C4-2B (cell line): ENCODE measurements around the gene TRIM67.

Experiments used
- CTCF ChIP-seq: fragments of 450-650 bp; conservative IDR thresholded peaks from 2 replicates; pipeline ENCODE4 v1.5.1; 2017; ENCODE audit warnings: mild to moderate bottlenecking
- ZFX ChIP-seq: fragments of 450-650 bp; IDR thresholded peaks from 2 replicates; pipeline ENCODE4 v1.6.1; 2017

DNA sequence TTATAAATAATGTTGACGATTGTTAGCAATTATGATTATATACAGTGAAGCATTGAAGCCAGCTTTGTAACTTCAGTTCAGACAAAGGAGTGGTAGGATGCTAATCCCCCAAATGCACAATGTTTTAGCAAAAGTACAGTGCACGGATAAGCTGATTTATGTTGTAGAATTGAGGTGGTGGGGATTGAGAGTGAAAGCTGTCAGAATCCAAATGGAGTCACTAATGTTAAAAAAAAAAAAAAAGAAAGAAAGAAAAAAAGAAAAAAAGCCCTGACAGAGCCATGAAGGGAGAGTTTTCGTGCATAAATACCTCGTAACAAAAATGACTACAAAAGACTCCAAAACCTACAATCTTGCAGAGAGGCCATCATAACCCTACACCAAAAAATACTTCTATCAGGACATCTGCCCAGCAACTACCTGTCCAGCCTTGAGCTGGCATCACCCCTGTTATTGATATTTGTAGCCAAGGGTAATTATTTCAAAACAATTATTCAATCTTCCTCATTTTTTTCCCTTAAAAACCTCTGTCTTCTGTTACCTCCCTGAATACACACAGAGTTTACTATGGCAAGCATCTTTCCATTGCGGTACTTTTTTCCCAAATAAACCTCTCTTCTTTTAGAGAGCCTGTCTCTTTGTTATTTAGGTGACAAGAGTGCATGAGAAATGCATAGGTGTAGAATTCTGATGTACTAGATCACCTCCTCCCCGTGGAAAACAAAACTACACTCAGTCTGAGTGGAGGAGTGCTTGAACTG lies 2.5 kb upstream of the TRIM67 start:
- TF ChIP-seq CTCF (no peak), ZFX (no peak)
